Keratinocyte (primary cell): Measurements from ENCODE around the gene SLC16A13.

Experiments
- CTCF ChIP-seq, 3 experiments: IDR thresholded peaks in 1 of 3; conservative IDR thresholded peaks in 1 of 3; optimal IDR thresholded peaks in 1 of 3; 2 replicates in 2 of 3; 3 replicates in 1 of 3; pipeline versions ENCODE3 to v1.5.1; 2011; ENCODE audit warnings: low read length in 3 of 3, mild to moderate bottlenecking in 3 of 3, moderate library complexity in 2 of 3, control low read depth in 1 of 3, inconsistent platforms in 1 of 3; ENCODE audit not compliant: insufficient read depth in 2 of 3; ENCODE audit errors: extremely low read depth in 1 of 3
- EZH2 ChIP-seq: IDR thresholded peaks from one replicate; pipeline ENCODE4 v1.6.1; 2012; ENCODE audit warnings: inconsistent platforms, mild to moderate bottlenecking, low read length, moderate library complexity

GRCh38 chr17:7035591-7036368 lies at the start of gene SLC16A13:
- TF ChIP-seq CTCF (optimal IDR thresholded peaks at IDR 0.05 in 1 of 3, IDR thresholded peaks at IDR 0.05 in 1 of 3, conservative IDR thresholded peaks at IDR 0.05 in 1 of 3; ENCODE audit: extremely low read depth in 1 of 3, insufficient read depth in 2 of 3, low read length in 3 of 3) (no peak), EZH2 (no peak)
